Esophagus (tissue), 2 donors: ENCODE data around the gene CHST13. TPM values are rescaled to one million over a fixed set of nuclear protein-coding genes. Genes with fewer than 3 reads are reported as not detected.

Experiments used
- H3K27ac ChIP-seq, 2 donors: one replicate each; pipeline ENCODE4 v1.5.1; 2013; ENCODE audit warnings: low read depth in 2 of 2, mild to moderate bottlenecking in 2 of 2, inconsistent platforms in 1 of 2, low read length in 1 of 2, moderate library complexity in 1 of 2
- H3K27me3 ChIP-seq, 2 donors: one replicate each; pipeline ENCODE4 v1.6.1; 2013; ENCODE audit warnings: low read length in 2 of 2, control low read depth in 1 of 2, mild to moderate bottlenecking in 1 of 2; ENCODE audit not compliant: insufficient read depth in 2 of 2, control insufficient read depth in 1 of 2
- H3K36me3 ChIP-seq, 2 donors: one replicate each; pipeline ENCODE4 v1.6.1; 2013; ENCODE audit warnings: low read length in 1 of 2; ENCODE audit not compliant: control insufficient read depth in 2 of 2, insufficient read depth in 2 of 2
- H3K4me1 ChIP-seq, 2 donors: one replicate each; pipeline ENCODE4 v1.6.1; 2013; ENCODE audit warnings: low read length in 1 of 2; ENCODE audit not compliant: control insufficient read depth in 2 of 2, insufficient read depth in 2 of 2
- H3K4me3 ChIP-seq, 2 donors: one replicate each; pipeline ENCODE4 v1.5.1; 2013; ENCODE audit warnings: low read length in 2 of 2, mild to moderate bottlenecking in 2 of 2, low read depth in 1 of 2, moderate library complexity in 1 of 2
- H3K9me3 ChIP-seq, 2 donors: one replicate each; pipeline ENCODE4 v1.6.1; 2013; ENCODE audit warnings: mild to moderate bottlenecking in 2 of 2, low read depth in 1 of 2, low read length in 1 of 2, moderate library complexity in 1 of 2; ENCODE audit not compliant: control insufficient read depth in 2 of 2, insufficient read depth in 1 of 2
- WGBS, 2 donors: extraction: QIAGEN DNeasy Blood & Tissue Kit; methylation state at CpG; one replicate each; pipeline ENCODE4 v1.1.7; 2013; 5-methylcytosine and 5-hydroxymethylcytosine counted together
- polyA plus RNA-seq, 2 donors: library from polyadenylated mRNA; stranded (reverse); fragments of 200-250 nt; gene quantifications; one replicate each; pipeline ENCODE4 v1.2.3, GENCODE V29; 2013
- donor health status: healthy with polysubstance abuse.
- donor health status: Bipolar disorder and iron deficiency.

Gene CHST13
- polyA plus RNA-seq, 2 donors: 0.04 TPM; not detected in 1

DNA sequence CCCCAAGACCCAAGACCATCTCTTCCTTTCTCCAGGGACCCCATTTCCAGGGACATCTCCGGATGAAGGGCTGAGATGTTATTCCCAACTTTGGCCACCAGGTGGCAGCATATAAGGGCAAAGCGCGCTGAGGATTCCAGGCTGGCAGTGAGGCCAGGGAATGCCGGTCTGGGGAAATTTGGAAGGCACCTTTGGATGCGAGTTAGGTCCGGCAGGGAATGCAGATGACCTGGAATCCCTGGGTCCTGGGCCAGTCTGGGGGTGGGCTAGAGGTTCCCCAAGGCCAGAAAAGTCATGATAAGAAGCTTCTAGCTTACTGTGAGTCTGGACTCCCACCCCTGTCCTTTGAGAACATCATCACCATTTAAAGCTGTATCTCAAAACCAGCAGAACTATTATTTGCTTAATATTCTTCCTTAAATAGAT is 1.6 kb upstream of the CHST13 start:
- H3K27ac ChIP-seq: no peak overlapping the region
- WGBS, 2 donors: 2% methylated on average over 6 of the region's 6 CpGs
- no peaks in the 10 kb centered on the region for H3K36me3 ChIP-seq
- peaks cover 4 to 8% of the 10 kb centered on the region in 2 donors for H3K4me1 ChIP-seq
- H3K9me3 ChIP-seq: peaks cover 0 to 2% of the 10 kb centered on the region in 2 donors
- no peak overlapping the region for H3K4me3 ChIP-seq
- H3K27me3 ChIP-seq: peaks cover 0 to 3% of the 10 kb centered on the region in 2 donors

DNA sequence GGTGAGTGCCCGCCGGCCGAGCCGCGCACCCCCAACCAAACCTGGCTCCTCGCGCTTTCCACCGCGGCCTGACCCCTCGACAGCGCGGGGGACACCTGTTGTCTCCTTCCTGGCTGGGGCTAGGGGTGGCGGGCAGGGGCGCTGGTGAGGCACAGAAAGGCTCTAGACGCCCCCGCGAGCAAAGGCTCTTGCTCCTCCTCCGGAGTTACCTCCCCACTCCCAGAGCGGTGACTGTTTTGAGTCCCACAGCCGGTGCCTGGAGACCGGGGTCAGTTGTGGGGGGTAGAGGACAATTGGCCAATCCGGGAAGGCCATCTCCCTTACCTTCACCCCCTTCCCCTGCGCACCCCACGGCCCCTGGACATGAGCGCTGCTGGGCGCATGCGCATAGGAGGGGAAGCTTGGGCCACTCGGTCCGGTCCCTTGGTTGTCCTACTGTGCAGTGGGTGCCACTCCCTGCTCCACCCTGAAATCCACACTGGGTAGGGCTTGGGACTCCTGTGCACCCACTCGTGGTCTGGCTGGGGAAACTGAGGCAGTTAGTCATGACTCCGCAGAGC is 554 bp downstream of the CHST13 start:
- WGBS, 2 donors: 10 to 13% methylated on average over 21 to 31 of the region's 31 CpGs
- Histone ChIP-seq H3K36me3 (no peaks in the 10 kb centered on the region), H3K4me3 (peak overlapping the region; percentile 9 to 32), H3K4me1 (peaks cover 4 to 8% of the 10 kb centered on the region in 2 donors), H3K9me3 (peaks cover 0 to 2% of the 10 kb centered on the region in 2 donors), H3K27me3 (peaks cover 0 to 3% of the 10 kb centered on the region in 2 donors), H3K27ac (no peak overlapping the region)

DNA sequence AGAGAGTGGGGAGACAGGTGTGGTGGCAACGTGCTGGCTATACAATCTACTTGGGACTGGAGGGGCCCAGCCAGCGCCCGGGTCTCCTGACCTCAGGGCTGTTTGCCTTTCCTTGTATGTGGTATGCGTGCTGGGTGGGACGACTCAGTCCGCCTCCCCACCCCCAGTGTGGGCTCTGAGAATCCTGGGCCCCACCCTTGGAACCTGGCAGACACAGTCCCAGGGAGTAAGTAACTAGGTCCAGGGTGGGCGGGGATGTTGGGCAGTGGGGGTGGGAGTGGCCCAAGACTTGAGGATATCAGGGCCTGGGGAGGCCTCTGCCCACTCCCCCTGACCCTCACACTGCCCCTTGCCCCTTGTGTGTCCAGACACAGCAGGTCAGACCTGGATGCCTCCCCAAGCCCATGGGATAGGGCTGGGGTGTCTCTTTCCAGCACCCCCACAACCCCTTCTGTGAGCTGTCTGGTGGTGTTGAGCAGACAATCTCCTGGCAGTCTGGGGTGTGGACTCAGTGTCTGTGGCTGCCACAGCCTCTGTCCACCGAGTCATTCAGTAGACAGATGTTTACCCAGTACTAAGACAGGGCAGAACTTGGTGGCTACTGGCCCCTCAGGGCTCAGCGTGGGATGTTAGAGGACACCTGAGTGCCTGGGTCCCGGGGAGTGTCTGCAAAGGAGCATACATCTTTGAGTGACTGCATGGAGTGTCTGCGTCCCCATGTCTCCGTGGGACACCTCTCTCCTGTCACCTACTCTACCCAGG is 1.3 kb downstream of the CHST13 start:
- H3K4me1 ChIP-seq: peaks cover 4 to 8% of the 10 kb centered on the region in 2 donors
- 68 to 70% methylated on average over 12 of the region's 12 CpGs for WGBS, 2 donors

DNA sequence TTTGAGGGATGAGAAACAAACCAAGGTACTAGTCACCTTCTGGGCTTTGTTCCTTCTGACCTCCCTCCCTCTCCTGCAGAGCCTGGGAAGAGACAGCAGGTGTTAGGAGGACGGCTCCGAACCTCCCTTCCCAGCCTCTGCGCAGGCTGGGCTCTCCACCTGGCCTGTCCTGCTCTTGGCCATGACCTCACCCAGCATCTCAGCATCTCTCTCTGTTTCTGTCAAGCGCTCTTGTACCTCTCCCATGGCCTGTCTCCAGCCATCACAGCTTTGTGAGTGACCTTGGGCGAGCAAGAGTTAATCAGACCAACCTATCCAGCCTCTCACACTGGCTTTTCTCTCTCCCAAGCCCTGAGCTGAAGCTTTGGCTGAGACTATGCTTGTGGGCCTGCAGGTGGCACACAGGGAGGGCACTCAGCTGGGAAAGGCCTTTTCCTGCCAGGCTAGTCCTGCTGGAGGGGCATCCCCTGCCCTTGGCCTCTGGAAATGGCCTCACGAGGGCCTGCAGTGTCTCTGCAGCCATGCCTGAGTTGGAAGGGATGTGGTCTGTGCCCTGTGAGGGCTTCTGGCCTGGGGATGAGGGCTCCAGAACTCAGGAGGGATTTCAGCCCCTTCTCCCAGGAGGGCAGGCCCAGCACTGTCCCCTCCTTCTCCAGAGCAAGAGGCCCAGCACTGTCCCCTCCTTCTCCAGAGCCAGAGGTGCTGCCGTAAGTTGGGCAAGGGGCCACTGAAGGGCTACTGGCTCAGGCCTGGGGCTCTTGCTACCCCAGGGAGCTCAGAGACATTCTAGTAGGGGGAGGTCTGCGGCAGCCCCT is 2.1 kb downstream of the CHST13 start:
- 92 to 94% methylated on average over 7 to 8 of the region's 8 CpGs for WGBS, 2 donors
- no peaks in the 10 kb centered on the region for H3K36me3 ChIP-seq
- H3K9me3 ChIP-seq: peaks cover 0 to 2% of the 10 kb centered on the region in 2 donors
- no peak overlapping the region for H3K27ac ChIP-seq
- H3K4me3 ChIP-seq: no peak overlapping the region
- peaks cover 0 to 3% of the 10 kb centered on the region in 2 donors for H3K27me3 ChIP-seq
- peaks cover 4 to 8% of the 10 kb centered on the region in 2 donors for H3K4me1 ChIP-seq

More for the DNA sequence above, 1.3 kb downstream of the CHST13 start:
- H3K9me3 ChIP-seq: peaks cover 0 to 2% of the 10 kb centered on the region in 2 donors
- no peak overlapping the region for H3K4me3 ChIP-seq
- H3K27me3 ChIP-seq: peaks cover 0 to 3% of the 10 kb centered on the region in 2 donors
- no peaks in the 10 kb centered on the region for H3K36me3 ChIP-seq
- no peak overlapping the region for H3K27ac ChIP-seq

DNA sequence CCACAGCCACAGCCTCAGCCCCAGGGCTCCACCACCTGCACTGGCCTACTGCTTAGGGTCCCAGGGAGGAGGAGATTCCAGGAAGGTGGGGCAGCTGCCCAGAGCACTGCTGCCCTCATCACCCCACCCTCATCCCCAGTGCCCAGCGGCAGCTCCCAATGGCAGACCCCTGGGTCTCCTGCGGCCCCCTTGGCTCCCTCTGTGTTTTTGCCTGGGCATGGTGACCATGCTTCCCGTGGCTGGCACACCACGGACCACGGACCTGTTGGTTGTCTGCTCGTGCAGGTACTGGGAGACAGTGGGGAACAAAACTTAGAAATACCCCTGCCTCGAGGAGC is 2.7 kb downstream of the CHST13 start:
- Histone ChIP-seq H3K27me3 (peaks cover 0 to 3% of the 10 kb centered on the region in 2 donors), H3K4me3 (no peak overlapping the region), H3K9me3 (peaks cover 0 to 2% of the 10 kb centered on the region in 2 donors), H3K27ac (no peak overlapping the region), H3K36me3 (no peaks in the 10 kb centered on the region), H3K4me1 (peaks cover 4 to 8% of the 10 kb centered on the region in 2 donors)
- 86% methylated on average over 7 of the region's 7 CpGs for WGBS, 2 donors

DNA sequence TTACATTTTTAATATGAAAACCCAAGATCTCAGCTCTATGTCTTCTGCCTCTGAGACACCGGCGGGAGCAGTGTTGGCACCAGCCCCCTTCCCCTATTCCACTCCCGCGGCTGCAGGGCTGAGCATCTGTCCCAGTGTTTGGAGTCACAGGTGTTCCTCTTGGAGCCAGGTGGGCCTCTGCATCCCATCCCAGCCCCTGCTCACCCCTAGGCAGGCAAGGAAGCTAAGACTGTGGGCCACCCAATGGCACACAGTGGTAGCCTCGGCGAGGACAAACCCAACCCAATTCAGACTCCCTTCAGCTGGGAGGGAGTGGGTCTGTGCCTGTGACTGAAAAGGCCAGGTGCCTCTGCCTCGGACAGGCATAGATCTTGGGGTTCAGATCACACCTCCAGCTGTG is 3.1 kb downstream of the CHST13 start:
- WGBS, 2 donors: 83 to 90% methylated on average over 7 of the region's 7 CpGs
- Histone ChIP-seq H3K27me3 (peaks cover 0 to 3% of the 10 kb centered on the region in 2 donors), H3K4me1 (peaks cover 4 to 8% of the 10 kb centered on the region in 2 donors), H3K4me3 (no peak overlapping the region), H3K27ac (no peak overlapping the region), H3K36me3 (no peaks in the 10 kb centered on the region), H3K9me3 (peaks cover 0 to 2% of the 10 kb centered on the region in 2 donors)

DNA sequence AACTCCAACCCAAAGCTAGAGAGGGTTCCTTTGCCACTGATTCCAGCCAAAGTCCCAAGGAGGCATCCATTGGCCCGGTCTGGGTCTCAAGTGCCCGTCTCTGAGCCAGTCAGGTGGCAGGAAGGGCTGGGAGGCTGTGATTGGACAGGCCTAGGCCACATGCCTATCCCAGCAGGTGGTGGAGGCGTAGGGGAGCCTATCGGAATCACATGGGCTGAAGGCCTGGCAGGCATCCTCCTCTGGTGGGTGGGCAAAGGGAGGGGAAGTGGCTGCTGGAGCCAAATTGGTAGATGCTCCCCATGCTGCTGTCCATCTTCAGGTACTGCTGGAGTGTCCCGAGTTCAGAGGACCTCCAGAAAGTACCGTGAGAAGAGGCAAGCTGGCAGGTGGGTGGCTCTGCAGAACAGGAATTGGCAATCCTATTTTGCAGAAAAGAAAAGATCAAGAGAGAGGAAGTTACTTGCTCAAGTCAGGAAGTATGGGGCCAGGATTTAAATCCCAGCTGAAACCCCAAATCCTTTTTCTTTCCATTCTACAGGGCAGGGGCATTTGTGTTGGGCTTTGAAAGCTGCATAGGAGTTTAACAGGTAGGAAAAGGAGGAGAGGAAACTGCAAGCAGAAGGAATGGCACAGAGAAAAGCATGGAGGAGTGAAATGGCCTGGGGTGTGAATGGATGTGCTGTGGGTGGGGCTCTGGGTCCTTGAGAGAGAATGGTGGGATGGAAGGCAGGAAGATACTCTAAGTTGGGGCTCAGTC is 3.7 kb downstream of the CHST13 start:
- Histone ChIP-seq H3K4me3 (no peak overlapping the region), H3K36me3 (no peaks in the 10 kb centered on the region), H3K27me3 (peaks cover 0 to 3% of the 10 kb centered on the region in 2 donors), H3K4me1 (peaks cover 4 to 8% of the 10 kb centered on the region in 2 donors), H3K9me3 (peaks cover 0 to 2% of the 10 kb centered on the region in 2 donors), H3K27ac (no peak overlapping the region)
- 83 to 84% methylated on average over 6 of the region's 6 CpGs for WGBS, 2 donors

DNA sequence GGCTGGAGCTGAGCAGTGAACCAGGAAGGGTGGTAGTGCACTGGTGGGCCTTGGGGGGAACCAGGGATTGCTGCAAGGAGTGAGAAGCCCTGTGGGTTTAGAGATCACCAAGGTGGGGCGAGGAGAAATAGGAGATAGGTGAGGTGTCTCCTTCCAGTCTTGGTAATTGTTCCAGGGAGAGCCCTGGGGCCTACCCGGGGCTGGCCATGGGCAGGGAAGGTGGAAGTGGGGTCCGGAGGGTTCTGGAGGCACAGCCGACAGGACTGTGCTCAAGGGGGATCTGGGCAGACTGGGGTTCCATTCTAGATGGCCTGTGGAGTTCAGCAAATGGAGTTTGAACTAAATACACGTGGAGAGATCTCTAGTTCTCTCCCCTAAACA is 4.5 kb downstream of the CHST13 start:
- Histone ChIP-seq H3K36me3 (no peaks in the 10 kb centered on the region), H3K27me3 (peaks cover 0 to 3% of the 10 kb centered on the region in 2 donors), H3K4me3 (no peak overlapping the region), H3K27ac (no peak overlapping the region), H3K9me3 (peaks cover 0 to 2% of the 10 kb centered on the region in 2 donors), H3K4me1 (peaks cover 4 to 8% of the 10 kb centered on the region in 2 donors)
- WGBS, 2 donors: 81 to 82% methylated on average over 5 of the region's 5 CpGs
